Nephron progenitor cell (in vitro differentiated cells): ENCODE data around the gene ERC1.
A peak's percentile ranks its signal among the peaks of the same experiment; 100 is the strongest.

Experiments used
- DNase-seq: peaks from one replicate; pipeline ENCODE4 v3.0.0; 2021
- H3K27ac Mint-ChIP-seq: 2 replicates; pipeline ENCODE4 v1.8.0; 2021; ENCODE audit warnings: mild to moderate bottlenecking, moderate library complexity, mixed read lengths
- H3K27me3 Mint-ChIP-seq: 2 replicates; pipeline ENCODE4 v1.8.0; 2021; ENCODE audit warnings: mild to moderate bottlenecking, low read depth, mixed read lengths; ENCODE audit not compliant: poor library complexity
- H3K36me3 Mint-ChIP-seq: 2 replicates; pipeline ENCODE4 v1.8.0; 2021; ENCODE audit warnings: low read depth, mixed read lengths
- H3K4me1 Mint-ChIP-seq: 2 replicates; pipeline ENCODE4 v1.8.0; 2021; ENCODE audit warnings: mixed read lengths
- H3K4me3 Mint-ChIP-seq: 2 replicates; pipeline ENCODE4 v1.8.0; 2021; ENCODE audit warnings: mild to moderate bottlenecking, moderate library complexity, mixed read lengths
- H3K9me3 Mint-ChIP-seq: 2 replicates; pipeline ENCODE4 v1.8.0; 2021; ENCODE audit warnings: mild to moderate bottlenecking, moderate library complexity, mixed read lengths
- CTCF ChIP-seq: fragments of 200-600 bp; sonication (generic); IDR thresholded peaks from 2 replicates; pipeline ENCODE4 v1.5.0; 2021; ENCODE audit warnings: antibody characterized with exemption

The ERC1 gene

GRCh38 chr12:1007276-1007675 lies 16.3 kb downstream of the ERC1 start:
- no peaks in the 10 kb centered on the region for H3K9me3 Mint-ChIP-seq
- no peak overlapping the region for H3K4me3 Mint-ChIP-seq
- no peaks in the 10 kb centered on the region for H3K27me3 Mint-ChIP-seq
- H3K4me1 Mint-ChIP-seq = peaks cover 5% of the 10 kb centered on the region
- peaks cover 10% of the 10 kb centered on the region for H3K36me3 Mint-ChIP-seq
- DNase-seq = no peak
- no peak overlapping the region for H3K27ac Mint-ChIP-seq
- no peak for TF ChIP-seq CTCF

- H3K27me3 Mint-ChIP-seq = no peaks in the 10 kb centered on the region
- no peak overlapping the region for H3K27ac Mint-ChIP-seq
- no peaks in the 10 kb centered on the region for H3K9me3 Mint-ChIP-seq
- TF ChIP-seq CTCF = no peak
- DNase-seq = no peak
- H3K4me1 Mint-ChIP-seq = peaks cover 5% of the 10 kb centered on the region
- no peak overlapping the region for H3K4me3 Mint-ChIP-seq
- peaks cover 5% of the 10 kb centered on the region for H3K36me3 Mint-ChIP-seq
These were observed 17.0 kb downstream of the ERC1 start for GRCh38 chr12:1007994-1008393.

- Mint-ChIP-seq H3K27ac (peak overlapping the region; percentile 48), H3K36me3 (peaks cover 10% of the 10 kb centered on the region), H3K4me1 (no peaks in the 10 kb centered on the region), H3K4me3 (no peak overlapping the region), H3K27me3 (no peaks in the 10 kb centered on the region), H3K9me3 (no peaks in the 10 kb centered on the region)
- no peak for DNase-seq
- no peak for TF ChIP-seq CTCF
These were observed 20.1 kb downstream of the ERC1 start for GRCh38 chr12:1011091-1011490.

DNA sequence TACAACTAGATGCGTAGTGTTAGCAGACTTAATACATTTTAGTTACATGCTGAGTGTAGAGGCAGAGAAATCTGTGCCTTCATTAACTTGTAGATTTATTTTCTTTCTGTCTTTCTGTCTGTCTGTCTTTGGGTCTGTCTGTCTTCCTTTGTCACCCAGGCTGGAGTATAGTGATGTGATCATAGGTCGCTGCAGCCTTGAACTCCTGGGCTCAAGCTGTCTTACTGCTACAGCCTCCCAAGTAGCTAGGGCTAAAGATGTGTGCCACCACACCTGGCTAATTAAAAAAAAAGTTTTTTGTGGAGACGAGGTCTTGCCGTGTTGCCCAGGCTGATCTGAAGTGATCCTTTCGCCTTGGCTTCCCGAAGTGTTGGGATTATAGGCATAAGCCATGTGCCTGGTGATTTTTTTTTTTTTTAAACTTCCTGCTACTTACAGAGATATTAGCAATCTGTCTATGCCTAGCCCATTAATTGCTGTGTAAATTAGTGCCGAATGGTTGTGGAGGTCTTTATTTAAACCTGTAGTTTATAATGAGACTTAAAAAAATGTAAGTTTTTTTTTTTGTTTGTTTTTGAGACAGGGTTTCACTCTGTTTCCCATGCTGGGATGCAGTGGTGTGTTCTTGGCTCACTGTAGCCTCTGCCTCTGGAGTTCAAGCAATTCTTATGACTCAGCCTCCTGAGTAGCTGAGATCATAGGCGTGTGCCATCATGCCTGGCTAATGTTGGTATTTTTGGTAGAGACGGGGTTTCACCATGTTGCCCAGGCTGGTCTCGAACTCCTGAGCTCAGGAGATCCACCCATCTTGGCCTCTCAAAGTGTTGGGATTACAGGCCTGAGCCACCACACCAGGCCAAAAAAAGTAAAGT lies 22.8 kb downstream of the ERC1 start:
- DNase-seq = no peak
- Mint-ChIP-seq H3K4me3 (no peak overlapping the region), H3K36me3 (peaks cover 7% of the 10 kb centered on the region)

GRCh38 chr12:1019283-1019682 lies 28.3 kb downstream of the ERC1 start:
- Mint-ChIP-seq H3K4me3 (no peak overlapping the region), H3K36me3 (peaks cover 39% of the 10 kb centered on the region), H3K27me3 (no peaks in the 10 kb centered on the region), H3K4me1 (no peaks in the 10 kb centered on the region), H3K27ac (no peak overlapping the region), H3K9me3 (peaks cover 12% of the 10 kb centered on the region)
- no peak for DNase-seq
- no peak for TF ChIP-seq CTCF

More for the DNA sequence above, 22.8 kb downstream of the ERC1 start:
- Mint-ChIP-seq H3K9me3 (no peaks in the 10 kb centered on the region), H3K27me3 (no peaks in the 10 kb centered on the region), H3K4me1 (no peaks in the 10 kb centered on the region), H3K27ac (peak overlapping the region; percentile 77)
- TF ChIP-seq CTCF = no peak

DNA sequence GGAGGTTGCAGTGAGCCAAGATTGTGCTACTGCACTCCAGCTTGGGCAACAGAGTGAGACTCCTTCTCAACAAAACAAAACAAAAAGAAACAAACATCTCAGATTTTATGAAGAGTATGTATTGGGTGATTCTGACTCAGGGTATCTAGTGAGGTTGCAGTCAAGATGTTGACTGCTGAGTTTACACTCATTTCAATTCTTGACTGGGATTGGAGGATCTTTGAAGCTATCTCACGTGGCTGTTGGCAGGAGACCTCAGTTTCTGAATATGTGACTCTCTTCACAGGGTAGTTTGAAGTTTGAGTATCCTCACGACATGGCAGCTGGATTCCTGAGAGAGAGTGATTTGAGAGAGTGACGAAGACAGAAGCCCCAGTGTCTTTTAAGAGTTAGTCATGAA lies 29.4 kb downstream of the ERC1 start:
- no peaks in the 10 kb centered on the region for H3K4me1 Mint-ChIP-seq
- DNase-seq = no peak
- H3K36me3 Mint-ChIP-seq = peaks cover 40% of the 10 kb centered on the region
- no peak overlapping the region for H3K27ac Mint-ChIP-seq
- H3K4me3 Mint-ChIP-seq = no peak overlapping the region
- H3K27me3 Mint-ChIP-seq = no peaks in the 10 kb centered on the region
- H3K9me3 Mint-ChIP-seq = peaks cover 12% of the 10 kb centered on the region
- no peak for TF ChIP-seq CTCF
